Measurements from ENCODE around the gene MRPL28. TPM values are rescaled to one million over a fixed set of nuclear protein-coding genes. Genes with fewer than 3 reads are reported as not detected.

MRPL28 gene
- polyA plus RNA-seq, 1 of the 3 experiments (the other 2 are of a cell fraction) = 320 TPM

- no peak overlapping the region for H3K27ac ChIP-seq (ENCODE audit: low read depth in 2 of 2, low read length in 1 of 2)
- H4K20me1 ChIP-seq (ENCODE audit: insufficient read depth) = no peaks in the 10 kb centered on the region
- no peak overlapping the region for H3K4me2 ChIP-seq
- peaks cover 8% of the 10 kb centered on the region for H3F3A ChIP-seq (replicated peaks; ENCODE audit: insufficient read depth)
- DNase-seq = no peak
- H3K9ac ChIP-seq = no peak overlapping the region
- no peaks in the 10 kb centered on the region; the same call in 1 of the 2 replicates for H3K79me2 ChIP-seq (ENCODE audit: insufficient read depth)
- 73% methylated on average over 13 of the region's 19 CpGs for WGBS (ENCODE audit: low lambda C conversion rate)
- H3K9me2 ChIP-seq = no peaks in the 10 kb centered on the region
- H3K27me3 ChIP-seq (ENCODE audit: insufficient read depth) = no peaks in the 10 kb centered on the region
- no peaks in the 10 kb centered on the region for H3K9me3 ChIP-seq
- ChIA-PET POLR2A (interaction anchor here (0.7 kb wide), 1 partner anchor 8 kb away, joined by 3 read pairs; no protein-coding TSS in a partner anchor), CTCF (interaction anchor here (0.9 to 4.8 kb wide), 7 partner anchors 11 to 300 kb away, joined by 3 to 74 read pairs (median 4); partner anchors contain the start of gene HBQ1)
- no peak overlapping the region for H3K4me3 ChIP-seq (ENCODE audit: low read depth in 2 of 2, low read length in 1 of 2)
- H2AFZ ChIP-seq (ENCODE audit: low read depth) = no peak overlapping the region
- H3K4me1 ChIP-seq (ENCODE audit: control insufficient read depth in 1 of 2, insufficient read depth in 2 of 2, low read depth in 1 of 2, low read length in 1 of 2) = peaks cover 7 to 30% of the 10 kb centered on the region in 2 experiments; a peak in 2 of 4 replicates
- H3K36me3 ChIP-seq (replicated peaks in 1 of 2; ENCODE audit: control insufficient read depth in 1 of 2, insufficient read depth in 2 of 2, low read length in 1 of 2) = peaks cover 2 to 20% of the 10 kb centered on the region in 2 experiments
- TF ChIP-seq GATA2 (CRISPR knock-in tag; IDR thresholded peaks at IDR 0.05) (no peak), TCF12 (IDR thresholded peaks at IDR 0.05) (no peak), USF2 (IDR thresholded peaks at IDR 0.05; ENCODE audit: borderline replicate concordance, low read depth, low read length) (no peak)
These were observed 5.5 kb downstream of the MRPL28 start for GRCh38 chr16:364595-365491.

GRCh38 chr16:363766-364490 lies 6.4 kb downstream of the MRPL28 start:
- 40% methylated on average over 11 of the region's 24 CpGs for WGBS (ENCODE audit: low lambda C conversion rate)
- peaks cover 2 to 19% of the 10 kb centered on the region in 2 experiments for H3K36me3 ChIP-seq (replicated peaks in 1 of 2; ENCODE audit: control insufficient read depth in 1 of 2, insufficient read depth in 2 of 2, low read length in 1 of 2)
- CTCF ChIA-PET = interaction anchor here (0.8 to 4.8 kb wide), 10 partner anchors 10 to 299 kb away, joined by 3 to 74 read pairs (median 8); partner anchors contain the start of gene HBQ1
- H3F3A ChIP-seq (replicated peaks; ENCODE audit: insufficient read depth) = peaks cover 8% of the 10 kb centered on the region
- H3K9me3 ChIP-seq = no peaks in the 10 kb centered on the region
- no peaks in the 10 kb centered on the region for H3K27me3 ChIP-seq (ENCODE audit: insufficient read depth)
- H3K9ac ChIP-seq = no peak overlapping the region
- no peaks in the 10 kb centered on the region for H3K79me2 ChIP-seq (ENCODE audit: insufficient read depth)
- no peaks in the 10 kb centered on the region for H3K9me2 ChIP-seq
- H3K4me2 ChIP-seq = no peak overlapping the region
- H3K4me1 ChIP-seq (ENCODE audit: control insufficient read depth in 1 of 2, insufficient read depth in 2 of 2, low read depth in 1 of 2, low read length in 1 of 2) = peaks cover 0 to 20% of the 10 kb centered on the region in 2 experiments; a peak in 1 of 4 replicates
- no peaks in the 10 kb centered on the region for H4K20me1 ChIP-seq (ENCODE audit: insufficient read depth)
- H3K4me3 ChIP-seq (ENCODE audit: low read depth in 2 of 2, low read length in 1 of 2) = no peak overlapping the region
- no peak overlapping the region for H3K27ac ChIP-seq (ENCODE audit: low read depth in 2 of 2, low read length in 1 of 2)
- POLR2A ChIA-PET = interaction anchor here (1.4 kb wide), 1 partner anchor 136 kb away, joined by 3 read pairs; no protein-coding TSS in a partner anchor
- peak; percentile 58 for DNase-seq
- H2AFZ ChIP-seq (ENCODE audit: low read depth) = no peak overlapping the region
- TF ChIP-seq SIN3A (IDR thresholded peaks at IDR 0.05; ENCODE audit: borderline replicate concordance, low read depth, low read length) = no peak
- TF ChIP-seq TAF1 (IDR thresholded peaks at IDR 0.05; ENCODE audit: borderline replicate concordance, low read depth, low read length) = no peak
- no peak for TF ChIP-seq RAD21 (IDR thresholded peaks at IDR 0.05; ENCODE audit: low read length)
- no peak for TF ChIP-seq SMC3 (IDR thresholded peaks at IDR 0.05; ENCODE audit: low read depth, low read length)
- TF ChIP-seq ELF1 (IDR thresholded peaks at IDR 0.05) = no peak
- TF ChIP-seq RCOR1 (IDR thresholded peaks at IDR 0.05; ENCODE audit: low read length) = no peak
- no peak for TF ChIP-seq USF2 (IDR thresholded peaks at IDR 0.05; ENCODE audit: borderline replicate concordance, low read depth, low read length)
- no peak for TF ChIP-seq GATA2 (CRISPR knock-in tag; IDR thresholded peaks at IDR 0.05)
- no peak for TF ChIP-seq MAX (IDR thresholded peaks at IDR 0.05; ENCODE audit: low read depth)
- TF ChIP-seq TEAD4 (IDR thresholded peaks at IDR 0.05; ENCODE audit: borderline replicate concordance, insufficient read depth) = no peak
- no peak for TF ChIP-seq EP300 (IDR thresholded peaks at IDR 0.05; ENCODE audit: borderline replicate concordance in 1 of 2, low read depth in 1 of 2, low read length in 1 of 2)
- no peak for TF ChIP-seq CTCF (IDR thresholded peaks at IDR 0.05)
- TF ChIP-seq TCF12 (IDR thresholded peaks at IDR 0.05) = no peak
- no peak for TF ChIP-seq ZBTB33 (IDR thresholded peaks at IDR 0.05; ENCODE audit: borderline replicate concordance, low read depth)
- TF ChIP-seq CHD2 (IDR thresholded peaks at IDR 0.05; ENCODE audit: low read length, partially characterized antibody) = no peak
- no peak for TF ChIP-seq MEF2A (IDR thresholded peaks at IDR 0.05; ENCODE audit: borderline replicate concordance, low read depth)
- TF ChIP-seq FOXJ3 (CRISPR knock-in tag; IDR thresholded peaks at IDR 0.05) = no peak
- TF ChIP-seq RFX5 (IDR thresholded peaks at IDR 0.05; ENCODE audit: low read length) = no peak

Data from SK-N-SH (cell line).